ENCODE results near the gene KLK11.

- no peak for TF ChIP-seq CTCF (IDR thresholded peaks at IDR 0.05)
- TF ChIP-seq POLR2A (IDR thresholded peaks at IDR 0.05), result no peak
- no peak for TF ChIP-seq POLR2AphosphoS5 (IDR thresholded peaks at IDR 0.05; ENCODE audit: insufficient read depth in 1 of 2, low read depth in 1 of 2)
These were observed 24.3 kb downstream of the KLK11 start for GRCh38 chr19:51002089-51002532.
